ENCODE data around the gene ITGB1BP1. TPM values are rescaled to one million over a fixed set of nuclear protein-coding genes. Genes with fewer than 3 reads are reported as not detected.

The ITGB1BP1 gene
- total and polyA plus RNA-seq, 7 donors, result 24.3 to 99.7 (median 56.8) TPM

- Histone ChIP-seq H3K27ac (no peak overlapping the region), H3K36me3 (peaks cover 0 to 94% (median 13%) of the 10 kb centered on the region in 4 donors), H3K4me3 (no peak overlapping the region), H3K4me1 (no peaks in the 10 kb centered on the region), H3K9me3 (no peaks in the 10 kb centered on the region), H3K27me3 (no peaks in the 10 kb centered on the region)
- WGBS, 2 donors, result 80 to 85% methylated on average over 4 of the region's 4 CpGs
- DNase-seq, result no peak
- no peak for TF ChIP-seq POLR2AphosphoS5 (IDR thresholded peaks at IDR 0.05)
- TF ChIP-seq POLR2A (IDR thresholded peaks at IDR 0.05), result no peak
- TF ChIP-seq CTCF (IDR thresholded peaks at IDR 0.05), result no peak
- TF ChIP-seq EP300 (IDR thresholded peaks at IDR 0.05), result no peak
- intact Hi-C loops (cut with DNase I), result no loop called here
Measured at GRCh38 chr2:9364791-9365497, 58.4 kb downstream of the ITGB1BP1 start.

- H3K4me3 ChIP-seq, result no peak overlapping the region
- no peak for DNase-seq
- no peak for TF ChIP-seq EP300 (IDR thresholded peaks at IDR 0.05)
- TF ChIP-seq CTCF (IDR thresholded peaks at IDR 0.05), result no peak
- no peak for TF ChIP-seq POLR2AphosphoS5 (IDR thresholded peaks at IDR 0.05)
- no peak for TF ChIP-seq POLR2A (IDR thresholded peaks at IDR 0.05)
- no peaks in the 10 kb centered on the region for H3K9me3 ChIP-seq
- no peaks in the 10 kb centered on the region for H3K27me3 ChIP-seq
- H3K27ac ChIP-seq, result no peak overlapping the region
- intact Hi-C loops (cut with DNase I), result no loop called here
- H3K4me1 ChIP-seq, result no peaks in the 10 kb centered on the region
- H3K36me3 ChIP-seq, result peaks cover 0 to 94% (median 13%) of the 10 kb centered on the region in 4 donors
- 86 to 87% methylated on average over 4 of the region's 4 CpGs for WGBS, 2 donors
Measured at GRCh38 chr2:9364373-9364772, 59.0 kb downstream of the ITGB1BP1 start.

GRCh38 chr2:9360701-9361100, 62.6 kb downstream of the ITGB1BP1 start:
- intact Hi-C loops (cut with DNase I), result no loop called here
- DNase-seq, result no peak
- Histone ChIP-seq H3K27ac (no peak overlapping the region), H3K4me1 (no peaks in the 10 kb centered on the region), H3K9me3 (no peaks in the 10 kb centered on the region), H3K4me3 (no peak overlapping the region), H3K27me3 (no peaks in the 10 kb centered on the region), H3K36me3 (peaks cover 0 to 94% (median 18%) of the 10 kb centered on the region in 4 donors)
- TF ChIP-seq POLR2AphosphoS5 (IDR thresholded peaks at IDR 0.05) (no peak), CTCF (IDR thresholded peaks at IDR 0.05) (no peak), POLR2A (IDR thresholded peaks at IDR 0.05) (no peak)
- 88 to 93% methylated on average over 2 of the region's 2 CpGs for WGBS, 2 donors

GRCh38 chr2:9360110-9360509, 63.2 kb downstream of the ITGB1BP1 start:
- intact Hi-C loops (cut with DNase I), result no loop called here
- H3K4me1 ChIP-seq, result no peaks in the 10 kb centered on the region
- TF ChIP-seq EP300 (IDR thresholded peaks at IDR 0.05) (no peak), CTCF (IDR thresholded peaks at IDR 0.05) (no peak), POLR2AphosphoS5 (IDR thresholded peaks at IDR 0.05) (no peak), POLR2A (IDR thresholded peaks at IDR 0.05) (no peak)
- peaks cover 0 to 94% (median 18%) of the 10 kb centered on the region in 4 donors for H3K36me3 ChIP-seq
- DNase-seq, result no peak
- no peaks in the 10 kb centered on the region for H3K9me3 ChIP-seq
- H3K4me3 ChIP-seq, result no peak overlapping the region
- H3K27ac ChIP-seq, result no peak overlapping the region
- 88 to 89% methylated on average over 1 of the region's 1 CpG for WGBS, 2 donors
- no peaks in the 10 kb centered on the region for H3K27me3 ChIP-seq

GRCh38 chr2:9359463-9359862, 63.9 kb downstream of the ITGB1BP1 start:
- Histone ChIP-seq H3K9me3 (no peaks in the 10 kb centered on the region), H3K27ac (no peak overlapping the region), H3K27me3 (no peaks in the 10 kb centered on the region), H3K36me3 (peaks cover 0 to 98% (median 18%) of the 10 kb centered on the region in 4 donors), H3K4me1 (no peaks in the 10 kb centered on the region), H3K4me3 (no peak overlapping the region)
- intact Hi-C loops (cut with DNase I), result no loop called here
- WGBS, 2 donors, result 92 to 93% methylated on average over 4 of the region's 4 CpGs
- DNase-seq, result no peak
- no peak for TF ChIP-seq EP300 (IDR thresholded peaks at IDR 0.05)
- TF ChIP-seq POLR2A (IDR thresholded peaks at IDR 0.05), result no peak

Data from sigmoid colon (tissue), 7 donors.